Left forelimb (tissue), 1 donor: Measurements from ENCODE around the gene NFIA.
"Not testable (repeated sequence)": the region's sequence is repeated elsewhere in the genome, so short reads cannot be mapped to it uniquely, and the experiment has no call there.

Source experiments
- DNase-seq: peaks from one replicate; pipeline ENCODE4 v3.0.0-alpha.2; 2018; ENCODE audit warnings: low spot score

The NFIA gene

DNA sequence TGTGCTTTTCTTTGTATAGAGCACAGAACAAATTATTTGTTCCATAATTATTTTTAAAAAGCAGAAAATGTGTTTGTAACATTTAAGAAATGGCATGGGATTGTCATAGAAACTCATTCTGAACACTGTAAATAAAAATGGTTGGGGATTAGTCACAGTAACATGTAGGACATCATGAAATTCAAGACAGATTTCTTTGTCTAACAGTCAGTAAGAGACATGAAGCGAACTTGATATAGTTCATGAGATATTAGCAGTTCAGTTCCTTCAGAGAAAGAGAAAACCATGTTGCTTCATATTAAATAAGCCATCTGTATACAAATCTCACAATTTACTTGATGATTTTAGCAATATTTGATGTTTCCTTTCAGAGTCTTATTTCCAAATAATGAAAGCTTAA is 19.7 kb downstream of the NFIA start:
- DNase-seq, result no peak

GRCh38 chr1:61102621-61103020 is 20.3 kb downstream of the NFIA start:
- no peak for DNase-seq

GRCh38 chr1:61104220-61104671 is 21.9 kb downstream of the NFIA start:
- no peak for DNase-seq

DNA sequence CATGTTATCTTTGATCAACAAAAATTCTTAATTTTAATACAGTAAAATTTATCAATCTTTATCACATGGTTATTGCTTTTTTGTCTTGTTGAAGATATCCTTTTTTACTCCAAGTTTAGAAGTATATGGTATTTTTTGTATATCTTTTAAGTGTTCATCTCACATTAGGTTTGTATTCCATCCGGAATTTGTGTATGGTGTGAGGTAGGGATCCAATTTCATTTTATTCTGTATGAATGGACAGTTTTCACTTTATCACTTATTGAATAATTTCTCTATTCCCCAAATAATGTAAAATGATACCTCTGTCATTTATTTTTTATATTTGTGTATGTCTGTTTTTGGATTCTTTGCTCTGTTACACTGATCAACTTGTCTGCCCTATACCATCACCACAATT is 25.3 kb downstream of the NFIA start:
- DNase-seq, result no peak

DNA sequence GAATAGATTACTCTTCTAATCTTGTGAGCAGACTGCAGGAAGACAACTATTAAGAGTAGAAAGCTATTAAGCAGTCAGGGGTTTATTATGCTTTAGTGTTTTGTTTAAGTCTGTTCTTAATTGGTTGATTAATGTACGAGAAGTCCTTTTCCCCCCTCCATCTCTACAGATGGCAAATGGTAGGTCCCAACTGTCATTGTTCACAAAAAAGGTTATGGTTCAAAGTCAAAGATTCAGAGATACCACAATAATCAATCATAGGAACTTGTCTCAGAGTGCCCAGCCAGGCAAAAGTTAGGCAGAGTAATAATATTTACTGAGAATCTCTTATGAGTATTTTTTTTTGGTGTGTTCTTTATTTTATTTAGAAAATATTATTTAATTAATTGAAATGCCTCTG is 26.8 kb downstream of the NFIA start:
- DNase-seq, result no peak

- no peak for DNase-seq
Measured at GRCh38 chr1:61109910-61110309, 27.5 kb downstream of the NFIA start.

- DNase-seq, result no peak
Measured at GRCh38 chr1:61110554-61110953, 28.2 kb downstream of the NFIA start.

DNA sequence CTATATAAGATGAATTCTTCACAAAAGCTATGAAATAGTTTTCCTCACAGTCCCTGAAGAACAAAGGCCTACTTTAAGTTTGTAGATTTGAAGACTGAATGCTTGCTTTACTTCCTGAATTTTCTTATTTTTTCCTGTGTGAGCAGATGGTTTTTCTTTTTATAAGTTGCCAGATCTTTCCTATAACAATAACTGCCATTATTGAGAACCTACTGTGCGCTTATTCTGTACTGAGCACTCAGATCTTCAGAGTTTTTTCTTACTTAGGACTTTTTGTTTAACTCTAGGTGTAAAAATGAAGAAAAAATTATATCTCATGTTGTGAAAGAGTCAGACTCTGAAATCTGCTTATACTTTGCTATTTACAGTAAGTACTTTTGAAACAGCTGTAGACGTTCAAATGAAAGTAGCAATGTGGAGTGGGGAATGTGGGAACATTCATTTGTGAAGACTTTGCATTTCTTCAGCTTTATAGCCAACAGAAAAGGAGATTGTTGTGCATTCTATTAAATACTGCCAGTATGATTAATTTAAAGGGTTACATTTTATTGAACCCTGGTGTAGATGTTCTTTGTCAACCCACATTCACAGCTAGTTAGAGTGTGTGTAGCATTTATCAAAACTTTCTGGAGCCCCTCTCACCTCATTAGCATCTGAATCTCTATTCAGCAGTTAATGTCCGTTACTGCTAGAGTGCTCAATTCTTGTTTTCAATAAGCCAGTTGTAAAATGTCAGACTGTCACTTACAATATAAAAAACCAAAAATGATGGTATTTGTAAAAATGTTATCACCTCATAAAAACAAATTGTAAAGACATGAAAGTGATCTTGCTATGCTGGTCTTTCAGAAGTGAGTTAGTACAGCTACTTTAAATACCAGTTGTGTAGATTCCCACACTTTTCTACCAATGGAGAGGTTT is 29.0 kb downstream of the NFIA start:
- DNase-seq, result no peak

DNA sequence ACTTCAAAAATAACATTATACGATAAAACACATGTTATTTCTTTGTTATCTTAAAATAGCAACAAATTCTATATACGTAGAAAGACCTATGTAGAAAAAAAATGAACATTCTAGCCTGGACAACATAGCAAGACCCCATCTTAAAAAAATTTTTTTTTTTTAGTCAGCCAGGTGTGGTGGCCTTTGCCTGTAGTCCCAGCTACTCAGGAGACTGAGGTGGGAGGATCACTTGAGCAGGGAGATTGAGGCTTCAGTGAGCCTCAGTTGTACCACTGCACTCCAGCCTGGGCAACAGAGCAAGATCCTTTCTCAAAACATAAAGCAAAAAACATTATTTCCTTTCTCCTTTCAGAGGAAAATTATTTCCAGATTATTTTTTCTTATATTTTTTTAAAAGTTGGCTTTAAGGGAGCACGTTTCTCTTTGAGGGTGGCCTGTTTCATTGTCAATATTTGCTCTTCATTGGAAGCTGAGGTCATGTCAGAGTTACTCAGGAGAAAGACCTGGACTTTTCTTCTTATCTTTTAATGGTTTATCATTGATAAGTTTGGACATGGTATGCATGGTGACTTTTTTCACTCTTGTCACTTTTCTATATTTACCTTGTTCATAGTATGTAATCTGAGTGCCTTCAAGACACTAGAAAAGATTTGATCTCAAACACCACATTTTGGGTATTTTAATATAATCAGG is 32.0 kb downstream of the NFIA start:
- DNase-seq, result no peak

GRCh38 chr1:61115436-61115835 is 33.1 kb downstream of the NFIA start:
- no peak for DNase-seq

GRCh38 chr1:61116421-61116820 is 34.1 kb downstream of the NFIA start:
- DNase-seq, result no peak

- no peak for DNase-seq
Measured at GRCh38 chr1:61117283-61117682, 34.9 kb downstream of the NFIA start.

- no peak for DNase-seq
Measured at GRCh38 chr1:61119085-61119484, 36.7 kb downstream of the NFIA start.

DNA sequence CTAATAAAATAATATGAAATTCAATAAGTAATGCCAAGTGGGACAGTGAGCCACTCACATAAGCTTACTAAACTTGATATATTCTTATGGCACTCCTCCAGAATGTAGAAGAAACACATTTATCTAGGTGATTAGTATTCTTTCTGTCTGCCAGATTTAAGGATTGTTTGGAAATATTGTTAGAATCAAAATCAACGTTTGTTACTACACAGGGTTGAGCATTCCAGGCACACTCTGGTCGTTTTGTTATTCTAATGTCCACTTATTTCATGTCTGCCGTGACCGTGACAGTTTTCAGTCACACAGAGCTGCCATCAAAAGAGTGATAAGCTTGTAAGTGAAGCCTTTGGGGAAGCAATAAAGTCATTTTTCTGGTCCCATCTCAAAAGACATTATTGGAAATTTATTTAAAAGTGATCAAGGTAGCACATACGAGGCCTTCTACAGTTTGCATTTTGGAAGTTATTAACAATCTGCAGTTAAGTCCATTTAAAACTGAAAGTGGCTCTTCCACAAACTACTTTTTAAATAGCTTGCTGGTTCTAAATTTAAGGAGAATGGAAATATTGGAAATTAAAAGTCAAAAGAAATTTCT is 38.0 kb downstream of the NFIA start:
- no peak for DNase-seq

DNA sequence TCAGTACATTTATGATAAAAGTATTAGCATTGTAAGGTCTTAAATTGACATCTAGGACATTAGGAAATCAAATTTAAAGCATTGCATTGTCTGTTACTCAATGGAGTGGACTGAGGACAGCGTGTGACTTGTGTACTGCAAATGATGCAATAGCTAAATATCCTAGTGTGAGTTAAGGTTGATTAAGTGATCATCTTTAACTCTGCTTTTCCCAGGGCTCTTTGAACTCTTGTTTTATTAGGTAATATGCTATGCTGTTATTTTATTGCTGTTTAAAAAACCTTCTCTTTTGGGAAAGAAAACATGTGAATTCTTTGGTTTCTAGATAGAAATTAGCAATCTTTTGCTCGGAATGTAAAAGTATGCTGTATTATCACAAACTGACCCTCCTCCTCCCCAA is 38.6 kb downstream of the NFIA start:
- DNase-seq, result no peak

DNA sequence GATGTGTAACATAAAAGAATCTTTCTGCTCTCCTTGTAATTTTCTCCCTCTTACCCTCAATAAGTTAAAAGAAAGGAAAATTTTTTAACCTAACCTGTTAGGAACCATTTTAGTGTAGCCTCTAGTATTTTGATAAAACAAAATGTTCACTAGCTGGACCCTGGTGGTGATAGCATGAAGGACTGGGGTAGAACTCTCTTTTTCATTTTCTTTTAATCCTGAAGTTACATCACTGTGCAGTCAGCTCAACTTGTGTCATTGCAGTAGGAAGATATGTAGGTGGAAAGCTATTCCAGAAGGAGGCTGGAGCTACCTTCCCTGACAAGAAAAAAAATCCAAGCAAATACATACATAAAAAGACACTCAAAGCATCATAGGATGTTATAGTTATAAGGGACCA is 39.3 kb downstream of the NFIA start:
- DNase-seq, result no peak

- no peak for DNase-seq
Measured at GRCh38 chr1:61122389-61122788, 40.0 kb downstream of the NFIA start.

- DNase-seq, result no peak
Measured at GRCh38 chr1:61123326-61123725, 41.0 kb downstream of the NFIA start.

GRCh38 chr1:61124078-61124477 is 41.7 kb downstream of the NFIA start:
- no peak for DNase-seq

DNA sequence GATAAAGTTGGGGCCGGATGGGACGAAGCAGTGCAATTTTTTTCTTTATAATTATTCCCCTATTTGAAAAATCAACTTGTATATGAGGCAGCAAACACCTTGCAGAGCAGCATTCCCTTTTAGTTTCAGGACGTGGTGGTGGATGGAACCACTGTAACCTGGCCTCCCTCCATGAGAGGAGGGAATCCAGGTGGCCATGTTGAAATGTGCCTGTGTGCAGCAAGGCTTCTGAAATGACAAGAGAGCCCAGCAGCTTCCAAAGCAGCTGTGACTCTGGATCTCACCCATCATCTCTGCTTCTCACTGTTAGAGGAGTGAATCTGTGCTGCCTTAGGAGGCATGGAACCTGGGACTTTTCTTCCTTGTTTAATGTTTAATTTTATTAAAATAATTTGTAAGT is 42.3 kb downstream of the NFIA start:
- DNase-seq, result no peak

DNA sequence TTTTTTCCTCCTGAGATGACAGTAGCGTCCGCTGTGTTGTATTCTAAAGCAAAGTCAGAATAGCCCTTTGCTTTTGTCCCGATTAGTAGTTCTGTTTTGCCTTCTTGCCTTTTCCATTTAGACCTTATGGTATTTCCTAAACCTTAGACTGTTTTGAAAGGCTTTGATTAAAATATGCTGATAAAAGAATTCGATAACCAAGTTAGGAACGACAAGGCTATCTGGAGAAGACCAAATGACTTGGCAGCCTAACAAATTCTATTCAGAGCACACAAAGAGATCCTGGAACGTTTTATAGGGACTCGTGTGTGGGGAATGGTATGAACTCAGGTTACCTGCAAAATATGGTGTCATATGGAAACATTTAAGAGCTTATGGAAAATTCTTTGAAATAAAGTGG is 42.9 kb downstream of the NFIA start:
- DNase-seq, result no peak

- DNase-seq, result no peak
Measured at GRCh38 chr1:61125895-61126294, 43.5 kb downstream of the NFIA start.

DNA sequence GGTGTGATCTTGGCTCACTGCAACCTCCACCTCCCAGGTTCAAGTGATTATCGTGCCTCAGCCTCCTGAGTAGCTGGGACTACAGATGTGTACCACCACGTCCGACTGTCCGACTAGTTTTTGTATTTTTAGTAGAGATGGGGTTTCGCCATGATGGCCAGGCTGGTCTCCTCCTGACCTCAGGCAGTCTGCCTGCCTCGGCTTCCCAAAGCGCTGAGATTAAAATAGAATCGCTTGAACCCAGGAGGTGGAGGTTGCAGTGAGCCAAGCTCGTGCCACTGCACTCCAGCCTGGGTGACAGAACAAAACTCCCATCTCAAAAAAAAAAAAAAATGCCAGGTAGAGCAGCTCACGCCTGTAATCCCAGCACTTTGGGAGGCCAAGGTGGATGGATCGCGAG is 44.5 kb downstream of the NFIA start:
- DNase-seq, result not testable (repeated sequence)
